Astrocyte of the hippocampus (primary cell): ENCODE data around the gene HSPA9.

Experiments
- DNase-seq: peaks from one replicate; pipeline ENCODE4 v3.0.0; 2011; ENCODE audit warnings: low read depth, low spot score

Gene HSPA9

DNA sequence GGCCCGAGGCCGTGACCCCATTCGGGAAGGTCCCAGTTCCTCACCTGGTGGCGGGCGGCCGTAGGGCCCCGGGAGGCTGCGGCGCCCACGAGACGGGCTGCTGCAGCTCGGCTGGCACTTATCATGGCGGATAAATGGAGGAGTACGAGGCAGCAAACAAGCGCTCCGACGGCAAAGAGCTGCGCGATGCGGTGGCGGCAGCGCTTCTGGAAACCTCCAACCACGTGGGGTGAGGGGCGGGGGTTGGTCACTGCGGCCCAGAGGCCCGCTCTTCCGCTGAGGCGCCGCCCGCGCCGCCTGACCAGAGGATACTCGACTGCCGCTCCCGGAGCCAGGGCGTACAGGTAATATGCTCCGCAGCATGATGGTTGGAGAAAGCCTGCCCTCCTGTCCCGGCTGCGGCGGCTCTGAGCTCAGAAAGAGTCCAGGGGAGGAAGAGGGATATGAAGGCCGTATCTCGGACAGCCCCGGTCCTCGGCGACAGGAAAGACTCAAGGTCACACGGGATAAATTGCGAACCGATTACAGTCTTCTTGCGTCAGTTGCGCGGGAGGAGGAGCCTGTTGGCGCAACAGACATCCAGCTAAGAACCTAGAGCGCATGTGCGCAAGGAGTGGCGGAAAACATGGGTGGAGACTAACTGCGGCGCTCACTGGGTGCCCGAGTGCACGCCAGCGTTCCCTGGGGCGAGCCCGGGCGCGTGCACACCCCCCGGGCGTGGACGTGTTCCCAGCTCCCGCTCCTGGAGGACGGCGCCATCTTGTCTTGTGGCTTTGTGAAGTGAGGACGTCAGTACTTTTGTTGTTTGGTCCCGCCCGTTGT lies at the start of gene HSPA9:
TSS of gene HSPA9 (minus strand) at position 208 of the 822 bp plus-strand sequence. CDS start at position 125, 83 bp downstream.
- peak; percentile 100 for DNase-seq

DNA sequence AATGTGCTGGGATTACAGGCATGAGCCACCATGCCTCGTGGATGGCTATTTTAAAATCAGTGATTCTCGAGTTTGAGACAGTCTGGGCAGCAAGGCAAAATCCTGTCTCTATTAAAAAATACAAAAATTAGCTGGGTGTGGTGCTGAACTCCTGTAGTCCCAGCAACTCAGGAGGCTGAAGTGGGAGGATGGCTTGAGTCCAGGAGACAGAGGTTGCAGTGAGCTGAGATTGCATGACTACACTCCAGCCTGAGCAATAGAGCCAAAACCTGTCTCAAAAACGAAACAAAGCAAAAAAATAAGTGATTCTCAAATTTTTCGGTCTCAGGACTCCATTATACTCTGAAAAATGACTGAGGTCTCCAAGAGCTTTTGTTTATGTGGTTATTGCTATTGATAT lies 47.9 kb upstream of the HSPA9 start:
- no peak for DNase-seq

GRCh38 chr5:138622051-138622450 lies 46.9 kb upstream of the HSPA9 start:
- DNase-seq: no peak

DNA sequence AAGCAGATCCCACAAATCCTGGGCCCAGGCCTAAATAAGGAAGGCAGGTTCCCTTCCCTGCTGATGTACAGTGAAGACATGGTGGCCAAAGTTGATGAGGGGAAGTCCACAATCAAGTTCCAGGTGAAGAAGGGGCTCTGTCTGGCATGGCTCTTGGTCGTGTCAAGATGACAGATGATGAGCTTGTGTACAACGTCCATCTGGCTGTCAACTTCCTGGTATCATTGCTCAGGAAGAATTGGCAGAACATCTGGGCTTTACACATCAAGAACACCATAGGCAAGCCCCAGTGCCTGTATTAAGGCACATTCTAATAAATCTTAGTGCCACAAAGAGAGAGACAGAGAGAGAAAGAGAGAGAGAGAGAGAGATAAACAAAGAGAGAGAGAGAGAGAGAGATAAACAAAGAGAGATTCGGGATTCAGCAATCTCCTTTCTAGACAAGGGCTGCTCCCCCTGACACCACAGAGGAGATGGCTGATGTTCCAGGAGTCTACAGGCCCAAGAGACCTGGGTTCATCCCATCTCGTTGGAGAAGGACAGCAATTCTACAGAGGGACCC lies 45.5 kb upstream of the HSPA9 start:
- DNase-seq: no peak

DNA sequence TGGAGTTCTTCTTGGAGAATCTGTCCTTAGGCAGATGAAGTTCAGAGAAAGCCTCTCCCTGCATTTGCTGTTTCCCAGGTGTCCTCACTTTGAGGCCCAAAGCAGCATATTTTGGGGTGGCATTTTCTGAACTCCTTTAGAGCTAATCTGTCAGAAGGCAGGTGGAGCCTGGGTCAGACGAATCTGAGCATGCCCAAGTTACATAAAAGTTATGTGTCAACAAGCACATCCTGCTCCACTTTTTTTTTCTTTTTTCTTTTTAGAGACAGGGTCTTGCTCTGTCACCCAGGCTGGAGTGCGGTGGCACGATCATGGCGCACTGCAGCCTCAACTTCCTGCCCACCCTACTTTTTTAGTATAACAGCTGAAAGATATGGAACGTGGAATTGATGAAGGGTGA lies 41.3 kb upstream of the HSPA9 start:
- DNase-seq: no peak

DNA sequence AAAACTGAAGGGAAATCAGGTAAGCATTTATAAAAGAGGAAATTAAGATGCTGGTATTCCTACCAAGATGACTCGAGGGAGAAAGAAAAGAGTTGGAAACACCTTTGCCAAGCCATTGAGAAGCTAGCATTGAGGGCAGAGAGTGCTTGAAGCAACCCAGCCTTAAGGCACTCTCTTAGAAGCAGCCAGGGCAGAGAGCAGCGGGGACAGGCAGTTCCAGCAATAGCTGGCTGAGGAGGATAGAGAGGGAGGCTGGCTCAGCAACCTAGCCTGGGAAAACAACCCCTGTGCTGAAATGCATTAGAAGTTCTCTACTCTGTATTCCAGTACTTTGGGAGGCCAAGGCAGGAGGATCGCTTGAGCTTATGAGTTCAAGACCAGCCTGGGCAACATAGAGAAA lies 40.3 kb upstream of the HSPA9 start:
- no peak for DNase-seq

DNA sequence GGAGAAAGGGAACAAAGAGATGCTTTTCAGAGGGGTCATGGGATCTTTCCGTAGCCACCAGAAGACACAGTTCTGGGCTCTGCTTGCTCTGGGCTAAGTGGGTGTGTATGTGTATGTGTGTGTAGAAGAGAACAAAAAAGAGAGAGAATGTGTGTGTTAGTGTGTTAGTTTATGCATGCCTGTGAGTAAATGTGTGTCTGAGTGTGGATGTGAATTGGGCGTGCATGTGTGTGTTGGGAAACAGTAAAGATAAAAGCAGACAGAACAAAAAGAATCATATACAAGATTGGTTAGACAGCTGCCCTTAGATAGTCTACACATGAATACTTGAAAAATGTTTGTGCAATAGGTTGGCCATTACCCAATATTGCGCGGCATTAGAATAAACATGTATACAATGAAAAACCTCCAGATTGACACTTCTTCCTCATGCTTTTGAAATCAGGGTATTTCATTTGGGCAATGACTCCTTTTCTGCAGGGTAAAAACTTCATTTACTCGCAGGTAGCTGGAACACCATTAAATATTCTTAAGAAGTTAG lies 36.5 kb upstream of the HSPA9 start:
- no peak for DNase-seq

GRCh38 chr5:138610918-138611677 lies 35.9 kb upstream of the HSPA9 start:
- DNase-seq: peak; percentile 51

DNA sequence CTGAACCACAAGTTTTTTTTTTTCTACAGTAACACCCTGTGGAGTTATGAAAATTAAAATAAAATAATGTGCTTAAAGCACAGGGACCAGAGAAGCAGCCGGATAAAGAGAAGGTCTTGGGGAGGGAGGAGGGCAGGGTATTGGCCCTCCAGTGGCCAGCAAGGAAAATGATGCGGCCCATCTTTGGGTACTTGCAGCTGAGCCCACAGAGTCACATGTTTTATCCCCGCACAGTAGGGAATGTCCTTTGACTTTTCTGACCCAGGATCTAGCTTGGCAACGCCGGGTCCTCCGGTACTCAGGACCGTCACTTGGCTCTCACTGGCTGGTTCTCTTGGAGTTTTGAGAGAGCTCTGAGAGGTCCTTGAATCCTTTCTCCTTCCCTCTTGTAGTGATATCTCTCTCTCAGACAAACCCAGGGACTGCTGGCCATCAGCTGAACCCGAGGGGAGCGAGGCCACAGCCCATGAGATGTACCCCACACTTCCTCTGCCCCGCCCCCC lies 35.3 kb upstream of the HSPA9 start:
- peak; percentile 20 for DNase-seq

DNA sequence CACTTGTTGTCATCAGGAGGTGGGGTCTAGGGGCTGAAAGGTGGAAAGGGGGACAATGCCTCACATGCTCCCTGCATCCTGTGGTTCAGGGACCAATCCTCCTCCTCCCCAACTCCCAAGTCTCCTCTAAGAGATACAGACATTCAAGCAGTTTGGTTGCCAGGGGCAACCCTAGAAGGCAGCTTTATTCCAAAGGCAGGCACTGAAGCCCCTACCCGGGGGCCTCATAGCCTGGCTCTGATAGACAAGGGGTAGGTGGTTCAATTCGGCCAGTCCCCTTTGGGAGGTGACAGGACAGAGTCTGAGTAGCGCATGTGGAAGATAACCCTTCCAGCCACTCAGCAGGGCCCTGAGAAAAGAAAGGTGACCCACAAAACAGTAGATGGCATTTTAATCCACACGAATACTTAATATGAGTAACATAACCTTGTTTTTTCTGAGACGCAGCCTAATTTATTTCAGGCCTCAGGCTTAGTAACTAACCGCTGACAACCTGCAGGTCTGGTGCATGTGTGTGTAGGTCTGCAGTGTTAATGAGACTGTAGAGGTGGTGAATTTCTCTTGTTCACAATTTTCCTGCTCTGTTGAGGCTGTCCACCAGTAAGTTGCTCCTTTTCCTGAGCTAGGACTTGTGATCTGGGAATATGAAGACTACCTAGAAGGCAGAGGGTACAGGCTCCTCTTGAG lies 31.3 kb upstream of the HSPA9 start:
- no peak for DNase-seq

DNA sequence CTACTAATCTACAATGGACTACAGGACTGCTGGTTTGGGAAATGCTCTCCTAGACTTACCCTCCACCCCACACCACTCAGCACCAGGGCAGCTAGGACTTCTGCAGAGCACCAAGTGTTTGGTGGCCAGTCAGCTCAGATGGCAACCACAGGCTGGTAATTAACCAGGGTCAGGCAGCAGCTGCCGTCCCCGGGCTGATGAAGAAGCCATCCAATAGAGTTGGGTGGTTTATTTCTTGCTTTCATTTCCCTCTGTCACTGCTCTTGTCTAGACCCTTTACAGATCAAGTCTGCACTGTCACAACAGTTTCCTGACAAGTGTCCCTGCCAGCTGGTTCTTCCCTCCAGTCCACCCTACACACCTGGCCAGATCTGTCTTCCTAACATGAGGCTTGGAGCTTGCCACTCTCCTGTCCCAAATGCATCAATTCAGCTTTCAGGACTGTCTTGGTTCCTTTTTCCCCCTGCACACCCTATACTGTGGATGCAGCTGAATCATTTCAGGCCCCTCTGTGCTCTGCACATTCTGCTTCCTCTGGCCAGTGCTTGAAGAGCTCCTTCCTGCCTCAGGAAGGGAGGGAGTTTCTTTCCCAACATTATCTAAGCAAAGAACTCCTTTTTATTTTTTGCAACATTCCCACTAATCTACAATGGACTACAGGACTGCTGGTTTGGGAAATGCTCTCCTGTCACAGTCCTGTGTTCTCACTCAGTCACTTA lies 30.2 kb upstream of the HSPA9 start:
- no peak for DNase-seq

GRCh38 chr5:138604176-138604785 lies 29.1 kb upstream of the HSPA9 start:
- DNase-seq: no peak

DNA sequence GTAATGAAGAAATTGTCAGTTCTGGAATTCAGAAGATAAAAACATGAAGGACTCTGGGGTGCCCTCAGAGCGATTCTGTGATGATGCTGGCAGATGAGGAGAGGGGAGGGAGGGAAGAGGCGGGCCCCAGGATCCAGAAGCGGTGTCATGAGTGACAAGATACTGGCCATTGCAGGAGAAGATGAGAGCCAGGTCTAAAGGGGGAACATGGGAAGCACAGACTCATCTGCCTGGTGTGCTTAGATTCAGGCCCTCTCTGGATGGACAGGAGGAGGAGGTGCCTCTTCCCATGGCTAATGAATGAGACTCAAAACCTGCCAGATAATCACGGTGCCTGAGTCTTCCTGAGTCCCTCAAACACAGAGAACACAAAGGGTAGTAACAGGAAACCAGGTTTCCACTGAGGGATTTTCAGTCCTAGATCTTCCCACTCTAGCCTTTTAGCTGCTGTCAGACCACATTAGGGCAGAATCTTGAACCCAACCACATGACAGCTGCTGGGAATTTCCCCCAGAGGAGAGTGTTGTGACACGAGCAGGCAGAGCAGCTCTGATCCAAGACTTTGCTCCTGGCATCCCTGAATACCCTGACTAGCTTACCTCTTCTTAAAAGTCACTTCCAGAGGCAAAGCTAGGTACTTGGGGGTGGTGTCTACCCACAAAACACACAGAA lies 28.2 kb upstream of the HSPA9 start:
- peak; percentile 48 for DNase-seq

DNA sequence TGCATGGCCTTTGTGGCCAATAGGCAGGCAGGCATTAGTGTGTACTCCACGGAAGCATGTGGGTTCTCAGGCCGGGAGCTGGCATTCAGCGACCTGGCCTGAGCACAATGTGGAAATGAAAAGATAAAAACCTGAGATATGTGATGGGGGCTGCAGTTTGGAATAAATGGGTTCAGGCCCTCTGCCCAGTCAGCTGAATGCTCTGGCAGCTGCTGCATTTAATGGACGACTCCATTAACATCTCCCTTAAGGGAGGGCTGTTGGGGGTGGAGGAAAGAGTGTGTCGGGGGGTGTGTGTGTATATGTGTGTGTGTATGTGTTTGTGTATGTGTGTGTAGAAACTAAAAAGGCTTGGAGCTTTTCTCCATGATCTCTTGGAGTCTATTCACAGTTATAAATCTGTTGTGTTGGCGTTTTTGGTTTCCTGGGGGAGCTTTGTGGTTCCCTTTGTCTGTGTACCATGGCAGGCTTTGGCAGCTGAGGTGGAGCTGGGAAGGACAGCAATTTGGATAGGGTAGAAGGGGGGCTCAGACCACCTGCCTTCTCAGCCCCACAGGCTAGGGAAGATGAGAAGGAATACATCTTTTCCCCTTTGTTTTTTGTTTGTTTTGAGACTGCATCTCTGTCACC lies 27.3 kb upstream of the HSPA9 start:
- DNase-seq: peak; percentile 11

GRCh38 chr5:138601444-138601843 lies 26.2 kb upstream of the HSPA9 start:
- DNase-seq: peak; percentile 53

DNA sequence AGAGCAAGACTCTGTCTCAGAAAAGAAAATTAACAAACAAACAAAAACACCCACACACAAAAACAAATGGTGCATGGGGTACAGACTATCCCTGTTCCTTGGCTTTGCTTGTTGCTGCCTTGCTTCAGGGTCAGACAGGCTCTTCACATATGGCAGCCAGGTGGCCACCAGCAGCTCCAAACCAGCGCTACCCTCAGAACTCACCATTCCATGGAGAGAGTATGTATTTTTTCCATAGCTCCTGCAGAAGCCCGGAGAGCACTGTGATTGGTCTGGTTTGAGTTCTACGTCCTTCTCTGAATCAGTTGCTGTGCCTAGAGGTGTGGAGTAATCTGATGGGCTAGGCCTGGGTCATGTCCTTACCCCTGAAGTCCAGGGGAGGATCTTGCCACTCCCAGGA lies 25.2 kb upstream of the HSPA9 start:
- DNase-seq: no peak

- no peak for DNase-seq
Measured at GRCh38 chr5:138597661-138598400, 22.6 kb upstream of the HSPA9 start.

GRCh38 chr5:138596105-138596881 lies 21.1 kb upstream of the HSPA9 start:
- DNase-seq: no peak
